GM23338 (cell line): ENCODE data around the gene TEX51. TPM values are rescaled to one million over a fixed set of nuclear protein-coding genes. Genes with fewer than 3 reads are reported as not detected.

Source experiments
- ATAC-seq: fragments of 200-7000 bp; cut with Tn5 transposase; 3 replicates; pipeline ENCODE4 v1.9.1; 2020
- DNase-seq: peaks from one replicate; pipeline ENCODE4 v3.0.0-alpha.2; 2015; ENCODE audit warnings: low spot score
- H2AFZ ChIP-seq: fragments of 200-600 bp; sonication (generic); 2 replicates; pipeline ENCODE4 v1.8.0; 2016; ENCODE audit warnings: antibody characterized with exemption, mild to moderate bottlenecking, moderate library complexity
- H3F3A ChIP-seq: fragments of 200-600 bp; sonication (generic); replicated peaks from 2 replicates; pipeline ENCODE4 v1.8.0; 2017; ENCODE audit warnings: antibody characterized with exemption, mixed run types, low read depth
- H3K27ac ChIP-seq: fragments of 200-600 bp; sonication (generic); 2 replicates; pipeline ENCODE4 v1.6.1; 2016; ENCODE audit warnings: low read depth
- H3K27me3 ChIP-seq: fragments of 200-600 bp; sonication (generic); 2 replicates; pipeline ENCODE4 v1.8.0; 2016; ENCODE audit warnings: mild to moderate bottlenecking, mixed run types, moderate library complexity; ENCODE audit not compliant: insufficient read depth
- H3K36me3 ChIP-seq: fragments of 200-600 bp; sonication (generic); 2 replicates; pipeline ENCODE4 v1.8.0; 2016; ENCODE audit warnings: mild to moderate bottlenecking; ENCODE audit not compliant: insufficient read depth
- H3K4me1 ChIP-seq: fragments of 200-600 bp; sonication (generic); 2 replicates; pipeline ENCODE4 v1.8.0; 2016; ENCODE audit warnings: mild to moderate bottlenecking, moderate library complexity; ENCODE audit not compliant: insufficient read depth
- H3K4me2 ChIP-seq: fragments of 200-600 bp; sonication (generic); 2 replicates; pipeline ENCODE4 v1.7.1; 2017; ENCODE audit warnings: mixed run types
- H3K4me3 ChIP-seq: fragments of 200-600 bp; sonication (generic); 2 replicates; pipeline ENCODE4 v1.6.1; 2016; ENCODE audit warnings: mixed run types
- H3K79me2 ChIP-seq: fragments of 200-600 bp; sonication (generic); replicated peaks from 2 replicates; pipeline ENCODE4 v1.8.0; 2017; ENCODE audit warnings: mild to moderate bottlenecking; ENCODE audit not compliant: insufficient read depth
- H3K9me2 ChIP-seq: fragments of 200-600 bp; sonication (generic); 2 replicates; pipeline ENCODE4 v1.8.0; 2017; ENCODE audit not compliant: insufficient read depth
- H4K20me1 ChIP-seq: fragments of 200-600 bp; sonication (generic); replicated peaks from 2 replicates; pipeline ENCODE4 v1.8.0; 2017; ENCODE audit warnings: mild to moderate bottlenecking; ENCODE audit not compliant: insufficient read depth
- H3K27ac Mint-ChIP-seq: 2 replicates; pipeline ENCODE4 v1.8.0; 2020; ENCODE audit warnings: inconsistent platforms, mild to moderate bottlenecking, moderate library complexity, mixed read lengths
- H3K27me3 Mint-ChIP-seq: 3 replicates; pipeline ENCODE4 v1.8.0; 2022; ENCODE audit warnings: low read depth, mild to moderate bottlenecking, moderate library complexity, mixed read lengths, inconsistent platforms; ENCODE audit not compliant: insufficient read depth, poor library complexity
- H3K36me3 Mint-ChIP-seq: 3 replicates; pipeline ENCODE4 v1.8.0; 2021; ENCODE audit warnings: low read depth, mild to moderate bottlenecking, inconsistent platforms, moderate library complexity, mixed read lengths
- H3K4me1 Mint-ChIP-seq: 3 replicates; pipeline ENCODE4 v1.8.0; 2020; ENCODE audit warnings: mild to moderate bottlenecking, inconsistent platforms, mixed read lengths
- H3K4me3 Mint-ChIP-seq: 3 replicates; pipeline ENCODE4 v1.8.0; 2021; ENCODE audit warnings: moderate library complexity, mild to moderate bottlenecking, inconsistent platforms, mixed read lengths
- H3K9me3 Mint-ChIP-seq: 3 replicates; pipeline ENCODE4 v1.8.0; 2020; ENCODE audit warnings: moderate library complexity, mild to moderate bottlenecking, inconsistent platforms, mixed read lengths
- CREB1 ChIP-seq: fragments of 250-450 bp; sonication (Bioruptor Pico); IDR thresholded peaks from 2 replicates; pipeline ENCODE4 v1.5.0; 2020; ENCODE audit warnings: low read depth, mild to moderate bottlenecking, moderate library complexity
- EZH2 ChIP-seq: fragments of 200-600 bp; sonication (generic); IDR thresholded peaks from one replicate; pipeline ENCODE4 v1.8.0; 2017; ENCODE audit warnings: antibody characterized with exemption, mild to moderate bottlenecking, low read depth; ENCODE audit not compliant: unreplicated experiment
- EZH2phosphoT487 ChIP-seq: fragments of 200-600 bp; sonication (generic); IDR thresholded peaks from one replicate; pipeline ENCODE4 v1.8.1; 2018; ENCODE audit warnings: antibody characterized with exemption; ENCODE audit not compliant: unreplicated experiment
- JUNB ChIP-seq: IDR thresholded peaks from one replicate; pipeline ENCODE4 v1.6.1; 2016; ENCODE audit warnings: antibody characterized with exemption; ENCODE audit not compliant: unreplicated experiment
- NANOG ChIP-seq: IDR thresholded peaks from 2 replicates; pipeline ENCODE4 v1.6.1; 2016; ENCODE audit warnings: antibody characterized with exemption, borderline replicate concordance
- STAT1 ChIP-seq: IDR thresholded peaks from one replicate; pipeline ENCODE4 v1.6.1; 2016; ENCODE audit warnings: antibody characterized with exemption; ENCODE audit not compliant: unreplicated experiment
- ZNF331 ChIP-seq: fragments of 250-450 bp; sonication (Bioruptor Pico); IDR thresholded peaks from 2 replicates; pipeline ENCODE4 v1.5.0; 2020; ENCODE audit warnings: low read depth, mild to moderate bottlenecking, moderate library complexity
- polyA plus RNA-seq: library from polyadenylated mRNA; unstranded; fragments of >200 nt; fragmentation: Nextera tagmentation; extraction: Ambion mirVana; gene quantifications from 2 replicates; pipeline ENCODE4 v1.2.1, GENCODE V29; 2016
- total RNA-seq: library from RNA; depleted of rRNA; stranded (reverse); fragments of >200 nt; shearing (Covaris generic); gene quantifications from 2 replicates; pipeline ENCODE4 v1.2.3, GENCODE V29; 2014
- TF ChIP-seq, protein P1 (sequence below): IDR thresholded peaks from one replicate; pipeline ENCODE4 v1.6.1; 2018; ENCODE audit warnings: antibody characterized with exemption; ENCODE audit not compliant: unreplicated experiment

The TEX51 gene
- total and polyA plus RNA-seq, 2 experiments from 2014 or later: not detected

DNA sequence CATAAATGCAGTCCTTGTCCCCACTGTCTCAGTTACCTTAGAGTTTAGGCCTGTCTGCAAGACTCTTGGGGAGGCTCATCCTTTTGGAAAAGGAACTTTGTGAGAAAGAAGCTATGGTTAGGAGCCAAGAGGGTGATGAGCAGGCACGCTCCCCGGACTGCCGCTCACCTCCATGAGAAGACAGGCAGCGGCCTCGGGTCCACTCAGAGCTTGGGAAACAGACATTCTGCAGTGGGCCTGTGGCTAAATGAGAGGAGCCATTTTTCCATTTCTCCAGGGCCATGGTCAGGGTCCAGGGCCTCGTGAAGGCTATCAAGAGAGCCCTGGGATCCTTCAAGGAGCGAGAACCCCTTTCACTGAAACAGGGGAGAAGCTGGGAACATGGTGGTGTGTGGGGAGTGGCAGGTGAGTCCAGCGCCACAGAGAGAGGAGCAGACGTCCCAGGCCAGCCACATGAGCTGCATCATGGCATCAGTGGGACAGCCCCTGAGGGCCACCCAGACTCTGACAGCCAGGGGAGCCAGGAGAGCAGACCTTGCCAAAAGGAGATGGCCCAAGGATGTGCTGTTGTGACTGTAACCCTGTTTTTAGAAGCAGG lies 4.0 kb upstream of the TEX51 start:
- Histone ChIP-seq H3K27ac (no peak overlapping the region), H3K4me1 (no peaks in the 10 kb centered on the region), H3K4me2 (no peak overlapping the region), H3F3A (no peaks in the 10 kb centered on the region), H3K27me3 (no peaks in the 10 kb centered on the region), H2AFZ (no peak overlapping the region), H3K36me3 (no peaks in the 10 kb centered on the region), H4K20me1 (no peaks in the 10 kb centered on the region), H3K79me2 (no peaks in the 10 kb centered on the region), H3K4me3 (no peak overlapping the region), H3K9me2 (peaks cover 16% of the 10 kb centered on the region; the same call in 1 of the 2 replicates)
- no peaks in the 10 kb centered on the region; the same call in 2 of the 3 replicates for H3K4me1 Mint-ChIP-seq
- no peak for ATAC-seq
- H3K36me3 Mint-ChIP-seq: no peaks in the 10 kb centered on the region
- H3K27me3 Mint-ChIP-seq: peaks cover 6% of the 10 kb centered on the region
- TF ChIP-seq CREB1: no peak
- no peak for TF ChIP-seq STAT1
- TF ChIP-seq ZNF331: no peak
- H3K9me3 Mint-ChIP-seq: no peaks in the 10 kb centered on the region
- DNase-seq: no peak
- H3K27ac Mint-ChIP-seq: no peak overlapping the region
- no peak overlapping the region for H3K4me3 Mint-ChIP-seq

DNA sequence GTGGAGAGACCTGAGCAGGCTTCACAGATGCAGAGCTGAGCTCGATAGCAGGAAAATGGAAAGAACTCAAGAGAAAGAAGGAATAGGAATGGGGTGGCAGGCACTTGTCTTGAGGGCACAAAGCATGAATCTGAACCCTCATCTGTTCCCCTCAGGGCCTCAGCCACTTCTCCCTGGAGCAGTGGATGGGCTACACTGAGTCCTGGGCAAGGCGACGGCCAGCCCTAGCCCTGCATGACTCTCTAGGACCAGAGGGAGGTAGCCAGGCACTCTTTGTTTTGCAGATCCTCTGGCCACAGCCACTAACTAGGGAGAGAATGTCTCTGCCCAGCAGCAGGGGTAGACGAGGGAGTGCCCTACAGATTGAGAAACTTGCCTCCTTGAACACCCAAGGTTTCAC lies 3.4 kb upstream of the TEX51 start:
- peaks cover 6% of the 10 kb centered on the region for H3K27me3 Mint-ChIP-seq
- H3K36me3 Mint-ChIP-seq: peaks cover under 1% of the 10 kb centered on the region; the same call in 2 of the 3 replicates
- ATAC-seq (no peak; the same call in 2 of the 3 replicates), DNase-seq (no peak)
- H3K4me2 ChIP-seq: no peak overlapping the region
- TF ChIP-seq STAT1 (no peak), NANOG (no peak), CREB1 (no peak), EZH2phosphoT487 (no peak), EZH2 (no peak), ZNF331 (no peak)
- H3K4me1 ChIP-seq: no peaks in the 10 kb centered on the region
- H3F3A ChIP-seq: no peaks in the 10 kb centered on the region
- no peaks in the 10 kb centered on the region for H3K27me3 ChIP-seq
- H3K4me3 Mint-ChIP-seq: no peak overlapping the region
- H2AFZ ChIP-seq: no peak overlapping the region
- H3K9me2 ChIP-seq: peaks cover 16% of the 10 kb centered on the region; the same call in 1 of the 2 replicates
- H3K9me3 Mint-ChIP-seq: peaks cover under 1% of the 10 kb centered on the region; the same call in 1 of the 3 replicates
- H4K20me1 ChIP-seq: no peaks in the 10 kb centered on the region
- H3K4me3 ChIP-seq: no peak overlapping the region
- H3K27ac ChIP-seq: no peak overlapping the region
- no peaks in the 10 kb centered on the region for H3K79me2 ChIP-seq
- H3K4me1 Mint-ChIP-seq: no peaks in the 10 kb centered on the region; the same call in 2 of the 3 replicates
- no peaks in the 10 kb centered on the region for H3K36me3 ChIP-seq
- no peak overlapping the region for H3K27ac Mint-ChIP-seq

DNA sequence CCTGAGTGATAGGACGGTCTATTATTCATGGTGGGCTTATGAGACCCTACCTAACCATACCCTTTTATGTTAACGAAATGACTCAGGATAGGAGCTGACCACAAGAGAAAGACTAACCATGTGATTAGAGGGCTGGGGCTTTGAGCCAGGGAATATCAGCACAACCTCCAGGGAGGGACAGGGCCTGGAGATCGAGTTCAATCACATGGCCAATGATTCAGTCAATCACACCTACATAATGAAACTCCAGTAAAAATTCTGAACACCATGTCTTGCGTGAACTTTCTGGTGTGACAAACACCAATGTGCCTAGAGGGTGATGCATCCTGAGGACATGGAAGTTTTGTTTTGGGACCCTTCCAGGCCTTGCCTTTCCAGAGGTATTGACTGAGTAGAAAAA lies 2.2 kb upstream of the TEX51 start:
- Histone ChIP-seq H3K79me2 (no peaks in the 10 kb centered on the region), H3K27ac (no peak overlapping the region), H3K9me2 (peaks cover 16% of the 10 kb centered on the region; the same call in 1 of the 2 replicates), H2AFZ (no peak overlapping the region), H3K4me2 (no peak overlapping the region), H3K4me3 (no peak overlapping the region), H4K20me1 (no peaks in the 10 kb centered on the region), H3K36me3 (no peaks in the 10 kb centered on the region), H3F3A (no peaks in the 10 kb centered on the region), H3K4me1 (no peaks in the 10 kb centered on the region), H3K27me3 (no peaks in the 10 kb centered on the region)
- no peak for ATAC-seq
- no peaks in the 10 kb centered on the region; the same call in 2 of the 3 replicates for H3K4me1 Mint-ChIP-seq
- no peak overlapping the region for H3K27ac Mint-ChIP-seq
- peaks cover 7% of the 10 kb centered on the region; the same call in 1 of the 3 replicates for H3K9me3 Mint-ChIP-seq
- no peak overlapping the region for H3K4me3 Mint-ChIP-seq
- peaks cover 6% of the 10 kb centered on the region for H3K27me3 Mint-ChIP-seq
- no peak for DNase-seq
- peaks cover 4% of the 10 kb centered on the region; the same call in 2 of the 3 replicates for H3K36me3 Mint-ChIP-seq
- TF ChIP-seq EZH2phosphoT487: no peak
- TF ChIP-seq JUNB: no peak
- TF ChIP-seq, protein P1, sequence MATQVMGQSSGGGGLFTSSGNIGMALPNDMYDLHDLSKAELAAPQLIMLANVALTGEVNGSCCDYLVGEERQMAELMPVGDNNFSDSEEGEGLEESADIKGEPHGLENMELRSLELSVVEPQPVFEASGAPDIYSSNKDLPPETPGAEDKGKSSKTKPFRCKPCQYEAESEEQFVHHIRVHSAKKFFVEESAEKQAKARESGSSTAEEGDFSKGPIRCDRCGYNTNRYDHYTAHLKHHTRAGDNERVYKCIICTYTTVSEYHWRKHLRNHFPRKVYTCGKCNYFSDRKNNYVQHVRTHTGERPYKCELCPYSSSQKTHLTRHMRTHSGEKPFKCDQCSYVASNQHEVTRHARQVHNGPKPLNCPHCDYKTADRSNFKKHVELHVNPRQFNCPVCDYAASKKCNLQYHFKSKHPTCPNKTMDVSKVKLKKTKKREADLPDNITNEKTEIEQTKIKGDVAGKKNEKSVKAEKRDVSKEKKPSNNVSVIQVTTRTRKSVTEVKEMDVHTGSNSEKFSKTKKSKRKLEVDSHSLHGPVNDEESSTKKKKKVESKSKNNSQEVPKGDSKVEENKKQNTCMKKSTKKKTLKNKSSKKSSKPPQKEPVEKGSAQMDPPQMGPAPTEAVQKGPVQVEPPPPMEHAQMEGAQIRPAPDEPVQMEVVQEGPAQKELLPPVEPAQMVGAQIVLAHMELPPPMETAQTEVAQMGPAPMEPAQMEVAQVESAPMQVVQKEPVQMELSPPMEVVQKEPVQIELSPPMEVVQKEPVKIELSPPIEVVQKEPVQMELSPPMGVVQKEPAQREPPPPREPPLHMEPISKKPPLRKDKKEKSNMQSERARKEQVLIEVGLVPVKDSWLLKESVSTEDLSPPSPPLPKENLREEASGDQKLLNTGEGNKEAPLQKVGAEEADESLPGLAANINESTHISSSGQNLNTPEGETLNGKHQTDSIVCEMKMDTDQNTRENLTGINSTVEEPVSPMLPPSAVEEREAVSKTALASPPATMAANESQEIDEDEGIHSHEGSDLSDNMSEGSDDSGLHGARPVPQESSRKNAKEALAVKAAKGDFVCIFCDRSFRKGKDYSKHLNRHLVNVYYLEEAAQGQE: no peak
